Panc1 (cell line): Measurements from ENCODE around the gene PLXNA2.

ENCODE experiments used
- POLR2AphosphoS5 ChIP-seq: IDR thresholded peaks from 2 replicates; pipeline ENCODE4 v1.6.1; 2012; ENCODE audit warnings: mild to moderate bottlenecking, low read depth, low read length, moderate library complexity
- SIN3A ChIP-seq: IDR thresholded peaks from 2 replicates; pipeline ENCODE4 v1.6.1; 2012; ENCODE audit warnings: low read depth, mild to moderate bottlenecking, low read length, moderate library complexity, borderline replicate concordance; ENCODE audit not compliant: insufficient read depth
- TF ChIP-seq, protein P1 (sequence below): fragments of 450-650 bp; IDR thresholded peaks from 2 replicates; pipeline ENCODE4 v1.5.1; 2017; ENCODE audit warnings: mild to moderate bottlenecking

DNA sequence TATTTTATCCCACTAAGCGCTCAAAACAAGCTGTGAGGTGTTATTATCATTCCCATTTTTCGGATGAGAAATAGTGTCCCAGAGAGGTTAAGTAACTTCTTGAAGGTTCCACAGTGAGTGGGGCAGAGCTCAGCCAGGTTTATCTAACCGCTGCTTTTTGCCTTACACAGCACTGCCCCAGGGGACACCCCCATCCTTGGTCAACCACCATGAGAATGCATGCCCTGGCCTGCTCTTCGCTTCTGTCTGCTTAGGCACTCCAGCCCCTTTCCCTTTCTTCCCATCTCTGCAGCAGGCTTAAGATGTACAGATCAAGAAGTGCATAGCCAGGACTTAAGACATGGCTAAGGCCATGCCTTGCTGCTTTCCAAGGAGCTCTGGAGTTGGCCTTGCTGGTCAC, 174.3 kb downstream of the PLXNA2 start:
- TF ChIP-seq SIN3A (no peak), POLR2AphosphoS5 (no peak)
- TF ChIP-seq, protein P1, sequence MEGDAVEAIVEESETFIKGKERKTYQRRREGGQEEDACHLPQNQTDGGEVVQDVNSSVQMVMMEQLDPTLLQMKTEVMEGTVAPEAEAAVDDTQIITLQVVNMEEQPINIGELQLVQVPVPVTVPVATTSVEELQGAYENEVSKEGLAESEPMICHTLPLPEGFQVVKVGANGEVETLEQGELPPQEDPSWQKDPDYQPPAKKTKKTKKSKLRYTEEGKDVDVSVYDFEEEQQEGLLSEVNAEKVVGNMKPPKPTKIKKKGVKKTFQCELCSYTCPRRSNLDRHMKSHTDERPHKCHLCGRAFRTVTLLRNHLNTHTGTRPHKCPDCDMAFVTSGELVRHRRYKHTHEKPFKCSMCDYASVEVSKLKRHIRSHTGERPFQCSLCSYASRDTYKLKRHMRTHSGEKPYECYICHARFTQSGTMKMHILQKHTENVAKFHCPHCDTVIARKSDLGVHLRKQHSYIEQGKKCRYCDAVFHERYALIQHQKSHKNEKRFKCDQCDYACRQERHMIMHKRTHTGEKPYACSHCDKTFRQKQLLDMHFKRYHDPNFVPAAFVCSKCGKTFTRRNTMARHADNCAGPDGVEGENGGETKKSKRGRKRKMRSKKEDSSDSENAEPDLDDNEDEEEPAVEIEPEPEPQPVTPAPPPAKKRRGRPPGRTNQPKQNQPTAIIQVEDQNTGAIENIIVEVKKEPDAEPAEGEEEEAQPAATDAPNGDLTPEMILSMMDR = no peak
